SW 1271 (cell line): Measurements from ENCODE around the gene XIST.
A peak's percentile ranks its signal among the peaks of the same experiment; 100 is the strongest.
"Not testable (repeated sequence)": the region's sequence is repeated elsewhere in the genome, so short reads cannot be mapped to it uniquely, and the experiment has no call there.

Source experiments
- DNase-seq, 2 experiments: peaks; one replicate each; lab custom pipeline; 2025; lab: John Stamatoyannopoulos, UW

Gene XIST

DNA sequence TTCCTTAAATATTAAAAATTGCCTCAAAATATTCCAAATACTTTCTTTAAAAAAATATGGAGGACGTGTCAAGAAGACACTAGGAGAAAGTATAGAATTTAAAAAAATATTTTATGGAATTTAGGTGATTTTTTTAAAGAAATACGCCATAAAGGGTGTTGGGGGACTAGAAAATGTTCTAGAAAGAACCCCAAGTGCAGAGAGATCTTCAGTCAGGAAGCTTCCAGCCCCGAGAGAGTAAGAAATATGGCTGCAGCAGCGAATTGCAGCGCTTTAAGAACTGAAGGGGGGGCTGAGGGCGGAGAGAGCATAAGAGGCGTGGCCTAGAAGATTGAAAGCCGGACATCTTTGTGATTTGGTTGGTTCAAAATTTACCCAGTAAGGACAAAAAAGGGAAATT lies at the start of gene XIST:
TSS of gene XIST (minus strand) at position 248 of the 400 bp plus-strand sequence.
- no peak for DNase-seq

DNA sequence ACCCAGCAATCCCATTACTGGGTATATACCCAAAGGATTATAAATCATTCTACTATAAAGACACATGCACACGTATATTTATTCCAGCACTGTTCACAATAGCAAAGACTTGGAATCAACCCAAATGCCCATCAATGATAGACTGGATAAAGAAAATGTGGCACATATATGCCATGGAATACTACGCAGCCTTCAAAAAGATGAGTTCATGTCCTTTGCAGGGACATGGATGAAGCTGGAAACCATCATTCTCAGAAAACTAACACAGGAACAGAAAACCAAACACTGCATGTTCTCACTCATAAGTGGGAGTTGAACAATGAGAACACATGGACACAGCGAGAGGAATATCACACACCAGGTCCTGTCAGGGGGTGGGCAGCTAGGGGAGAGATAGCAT lies 45.8 kb upstream of the XIST start:
- not testable (repeated sequence) for DNase-seq

DNA sequence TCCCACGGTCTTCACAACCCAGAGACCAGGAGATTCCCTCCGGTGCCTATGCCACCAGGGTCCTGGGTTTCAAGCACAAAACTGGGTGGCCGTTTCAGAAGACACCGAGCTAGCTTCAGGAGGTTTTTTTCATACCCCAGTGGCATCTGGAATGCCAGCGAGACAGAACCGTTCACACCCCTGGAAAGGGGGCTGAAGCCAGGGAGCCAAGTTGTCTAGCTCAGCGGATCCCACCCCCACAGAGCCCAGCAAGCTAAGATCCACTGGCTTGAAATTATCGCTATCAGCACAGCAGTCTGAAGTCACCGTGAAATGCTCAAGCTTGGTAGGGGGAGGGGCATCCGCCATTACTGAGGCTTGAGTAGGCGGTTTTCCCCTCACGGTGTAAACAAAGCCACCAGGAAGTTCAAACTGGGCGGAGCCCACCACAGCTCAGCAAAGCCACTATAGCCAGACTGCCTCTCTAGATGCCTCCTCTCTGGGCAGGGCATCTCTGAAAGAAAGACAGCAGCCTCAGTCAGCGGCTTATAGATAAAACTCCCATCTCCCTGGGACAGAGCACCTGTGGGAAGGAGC lies 40.1 kb upstream of the XIST start:
- DNase-seq = not testable (repeated sequence)

DNA sequence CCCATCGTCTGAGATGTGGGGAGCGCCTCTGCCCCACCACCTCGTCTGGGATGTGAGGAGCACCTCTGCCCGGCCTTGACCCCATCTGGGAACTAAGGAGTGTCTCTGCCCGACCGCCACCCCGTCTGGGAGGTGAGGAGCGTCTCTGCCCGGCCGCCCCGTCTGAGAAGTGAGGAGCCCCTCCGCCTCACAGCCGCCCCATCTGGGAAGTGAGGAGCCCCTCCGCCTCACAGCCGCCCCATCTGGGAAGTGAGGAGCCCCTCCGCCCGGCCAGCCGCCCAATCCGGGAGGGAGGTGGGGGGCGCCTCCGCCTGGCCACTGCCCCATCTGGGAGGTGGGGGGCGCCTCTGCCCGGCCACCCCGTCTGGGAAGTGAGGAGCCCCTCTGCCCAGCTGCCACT lies 29.7 kb upstream of the XIST start:
- not testable (repeated sequence) for DNase-seq

DNA sequence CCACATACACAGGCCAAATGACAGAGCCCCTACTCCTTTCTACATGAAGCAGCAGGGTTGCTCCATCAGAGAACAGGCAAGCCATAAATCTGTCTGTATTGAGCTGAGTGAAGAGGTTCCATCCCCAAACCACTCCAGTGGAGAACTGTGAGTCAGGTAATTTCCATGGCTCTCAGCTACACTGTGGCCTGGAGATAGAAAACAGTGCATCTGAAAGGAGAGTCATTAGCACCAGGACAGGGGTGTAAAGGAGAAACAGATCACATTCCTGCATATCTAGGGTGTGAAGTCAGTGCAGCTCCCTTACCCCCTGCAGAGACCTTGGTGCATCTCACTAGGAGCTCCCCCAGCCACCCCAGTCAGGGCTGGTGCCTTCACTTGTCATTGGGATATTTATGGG lies 25.2 kb upstream of the XIST start:
- DNase-seq = no peak

DNA sequence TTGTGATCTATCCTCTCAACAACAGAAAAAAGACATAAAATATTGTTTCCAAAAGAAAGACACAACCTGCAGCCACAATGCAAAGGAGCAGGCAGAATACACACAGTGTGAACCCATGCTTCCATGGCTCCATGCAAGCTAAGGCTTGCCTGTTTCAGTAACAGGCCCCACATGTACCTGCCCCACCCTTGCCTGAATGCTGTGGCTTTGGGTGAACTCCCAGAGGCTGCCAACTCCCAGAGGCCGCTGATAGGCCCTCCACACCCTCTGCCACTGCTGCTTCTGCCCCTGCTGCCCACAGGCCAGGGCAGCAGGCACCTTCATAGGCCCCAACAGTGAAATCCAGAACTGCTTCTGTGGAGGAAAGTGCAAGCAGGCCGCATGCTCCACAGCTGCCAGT lies 24.4 kb upstream of the XIST start:
- DNase-seq = no peak

DNA sequence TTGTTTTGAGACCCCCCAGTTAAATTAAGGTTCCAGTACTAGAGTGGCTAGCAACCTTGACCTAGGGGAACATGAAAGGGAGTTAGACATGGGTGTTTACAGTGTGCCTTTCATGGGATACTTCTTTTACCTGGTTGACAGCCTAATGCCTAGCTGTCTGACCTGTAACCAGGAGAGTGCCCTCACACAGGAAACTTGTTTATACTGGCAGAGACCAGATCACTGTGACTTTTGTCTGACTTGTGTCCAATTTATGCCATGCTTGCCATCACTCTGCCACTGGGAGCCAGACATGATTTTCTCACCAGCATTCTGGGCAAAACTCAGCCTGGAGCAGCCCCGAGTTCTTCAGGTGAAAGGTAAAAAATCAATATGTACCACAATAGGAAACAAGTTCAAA lies 16.4 kb upstream of the XIST start:
- DNase-seq = no peak

DNA sequence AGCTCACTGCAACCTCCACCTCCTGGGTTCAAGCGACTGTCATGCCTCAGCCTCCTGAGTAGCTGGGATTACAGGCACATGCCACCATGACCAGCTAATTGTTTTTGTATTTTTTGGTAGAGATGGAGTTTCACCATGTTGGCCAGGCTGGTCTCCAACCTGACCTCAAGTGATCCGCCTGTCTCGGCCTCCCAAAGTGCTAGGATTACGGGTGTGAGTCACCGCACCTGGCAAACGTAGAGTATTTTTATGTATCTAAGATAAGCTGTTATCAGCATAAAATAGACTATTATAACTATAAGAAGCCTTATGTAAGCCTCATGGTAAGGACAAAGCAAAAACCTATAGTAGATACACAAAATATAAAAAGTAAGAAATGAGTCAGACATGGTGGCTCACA lies 14.6 kb upstream of the XIST start:
- DNase-seq = no peak

DNA sequence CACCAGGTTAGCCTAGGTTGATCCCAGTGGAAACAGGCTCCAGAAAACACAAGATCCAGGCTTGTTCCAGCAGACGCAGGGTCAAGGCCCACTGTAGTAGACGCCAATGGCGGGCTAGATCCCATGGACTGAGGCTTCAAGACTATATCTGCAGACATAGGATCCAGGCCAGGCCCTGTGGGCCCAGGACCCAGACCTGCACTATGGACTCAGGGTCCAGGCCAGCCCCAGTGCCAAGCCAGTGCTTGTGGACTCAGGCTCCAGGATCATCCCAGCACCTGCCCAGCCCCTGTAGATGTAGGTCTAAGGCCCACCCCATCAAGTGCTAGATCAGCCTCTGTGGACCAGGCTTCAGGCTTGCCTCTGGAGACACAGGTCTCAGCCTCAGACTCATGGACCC lies 11.3 kb upstream of the XIST start:
- no peak for DNase-seq

DNA sequence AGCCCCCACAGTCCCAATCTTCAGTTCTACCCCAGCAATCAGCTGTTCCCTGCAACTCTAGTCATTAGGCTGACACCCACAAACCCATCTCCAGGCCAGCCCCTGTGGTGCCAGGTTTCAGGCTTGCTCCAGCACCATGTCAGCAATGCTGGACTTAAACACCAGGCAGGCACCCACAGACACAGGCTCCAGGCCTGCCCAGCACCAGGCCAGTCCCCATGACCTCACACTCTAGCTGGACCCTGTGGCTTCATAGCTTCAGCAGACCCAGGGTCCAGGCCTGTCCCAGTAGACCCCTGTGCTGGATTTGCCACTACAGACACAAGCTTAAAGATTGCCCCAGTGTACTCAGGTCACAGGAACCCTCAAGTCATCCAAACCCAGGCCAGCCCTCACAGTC lies 10.8 kb upstream of the XIST start:
- DNase-seq = no peak

DNA sequence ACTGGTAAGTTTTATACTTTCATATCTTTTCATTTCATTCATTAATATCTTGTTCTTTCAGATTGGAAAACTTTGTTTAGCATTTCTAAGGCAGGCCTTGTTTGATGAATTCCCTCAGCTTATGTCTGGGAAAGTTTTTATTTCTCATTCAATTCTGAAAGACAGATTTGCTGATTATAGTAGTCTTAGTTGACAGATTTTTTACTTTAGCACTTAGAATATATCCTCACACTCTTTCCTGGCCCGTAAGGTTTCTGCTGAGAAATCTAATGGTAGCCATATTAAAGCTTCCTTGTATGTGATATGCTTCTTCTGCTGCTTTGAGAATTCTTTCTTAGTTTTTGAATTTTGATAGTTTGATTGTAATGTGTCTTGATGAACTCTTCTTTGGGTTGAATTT lies 7.1 kb upstream of the XIST start:
- DNase-seq = no peak

DNA sequence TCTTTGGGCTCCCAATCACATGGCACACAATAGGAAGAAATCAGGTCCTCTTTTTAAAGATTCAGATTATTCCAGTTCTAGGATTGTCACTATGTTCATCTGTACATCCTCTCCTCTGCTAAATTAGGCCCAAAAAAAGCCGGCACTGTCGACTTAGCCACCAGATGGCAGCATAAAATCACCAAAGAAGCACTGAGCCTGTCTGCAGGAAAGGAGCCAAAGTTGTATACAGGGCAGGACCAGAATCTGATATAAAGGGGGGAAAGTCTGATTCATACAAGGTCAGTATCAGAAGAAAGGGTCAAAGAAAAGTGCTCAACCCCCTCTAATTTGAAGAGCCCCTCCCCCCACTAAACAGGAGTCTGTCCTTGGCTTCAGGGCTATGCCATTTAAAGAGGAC lies 3.0 kb upstream of the XIST start:
- DNase-seq = peak in 1 of 2 experiments; percentile 22

DNA sequence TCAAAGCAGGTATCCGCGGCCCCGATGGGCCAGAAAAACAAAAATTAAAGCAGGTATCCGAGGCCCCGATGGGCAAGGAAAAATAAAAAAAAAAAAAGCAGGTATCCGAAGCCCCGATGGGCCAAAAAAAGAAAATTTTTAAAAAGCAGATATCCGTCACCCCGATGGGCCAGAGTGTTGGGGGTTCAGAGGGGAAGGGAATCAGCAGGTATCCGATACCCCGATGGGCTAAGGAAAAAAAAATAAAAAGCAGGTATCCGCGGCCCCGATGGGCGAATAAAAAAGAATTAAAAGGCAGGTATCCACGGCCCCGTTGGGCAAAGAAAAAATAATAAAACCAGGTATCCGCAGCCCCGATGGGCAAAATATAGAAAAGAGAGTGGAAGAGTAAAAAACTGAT lies 492 bp downstream of the XIST start:
- DNase-seq = no peak

DNA sequence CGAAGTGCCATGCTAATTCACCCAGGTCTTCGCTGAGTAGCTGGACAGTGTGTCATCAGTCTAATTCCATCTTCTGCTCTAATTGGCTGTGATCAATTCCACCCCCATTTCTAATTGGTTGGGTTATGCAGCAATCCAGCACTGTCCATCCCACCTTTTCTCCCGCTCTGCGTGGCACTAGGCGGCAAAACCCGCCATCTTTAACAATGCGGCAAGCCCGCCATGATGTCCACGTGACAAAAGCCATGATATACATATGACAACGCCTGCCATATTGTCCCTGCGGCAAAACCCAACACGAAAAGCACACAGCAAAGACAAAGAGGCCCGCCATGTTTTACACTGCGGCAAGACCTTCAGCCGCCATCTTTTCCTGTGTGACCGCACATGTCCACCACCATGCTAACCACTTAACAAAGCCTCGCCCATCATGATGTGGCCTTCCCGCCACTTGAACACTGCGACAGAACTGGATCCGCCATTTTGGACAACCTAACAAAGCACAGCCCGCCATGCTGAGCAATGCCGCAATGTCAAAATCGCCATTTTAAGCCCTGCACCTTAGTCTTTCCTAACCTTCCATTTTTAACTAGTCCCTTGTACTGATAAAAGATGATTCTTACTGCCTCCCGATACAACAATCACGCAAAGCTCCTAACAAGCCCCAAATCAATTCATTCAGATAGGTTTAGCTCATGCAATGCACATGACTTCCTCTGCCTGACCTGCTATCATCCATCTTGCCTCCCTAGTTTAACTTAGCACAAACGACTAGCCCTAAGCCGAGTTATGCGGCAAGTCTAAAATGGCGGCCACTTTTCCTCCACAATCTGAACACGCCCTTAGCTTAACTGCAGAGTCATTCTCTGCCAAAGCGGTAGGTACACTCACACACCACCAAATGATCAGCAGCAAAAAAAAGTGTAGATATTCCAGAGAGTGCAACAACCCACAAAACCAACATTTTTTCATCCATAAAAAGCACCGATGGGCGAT lies 1.2 kb downstream of the XIST start:
- no peak for DNase-seq

DNA sequence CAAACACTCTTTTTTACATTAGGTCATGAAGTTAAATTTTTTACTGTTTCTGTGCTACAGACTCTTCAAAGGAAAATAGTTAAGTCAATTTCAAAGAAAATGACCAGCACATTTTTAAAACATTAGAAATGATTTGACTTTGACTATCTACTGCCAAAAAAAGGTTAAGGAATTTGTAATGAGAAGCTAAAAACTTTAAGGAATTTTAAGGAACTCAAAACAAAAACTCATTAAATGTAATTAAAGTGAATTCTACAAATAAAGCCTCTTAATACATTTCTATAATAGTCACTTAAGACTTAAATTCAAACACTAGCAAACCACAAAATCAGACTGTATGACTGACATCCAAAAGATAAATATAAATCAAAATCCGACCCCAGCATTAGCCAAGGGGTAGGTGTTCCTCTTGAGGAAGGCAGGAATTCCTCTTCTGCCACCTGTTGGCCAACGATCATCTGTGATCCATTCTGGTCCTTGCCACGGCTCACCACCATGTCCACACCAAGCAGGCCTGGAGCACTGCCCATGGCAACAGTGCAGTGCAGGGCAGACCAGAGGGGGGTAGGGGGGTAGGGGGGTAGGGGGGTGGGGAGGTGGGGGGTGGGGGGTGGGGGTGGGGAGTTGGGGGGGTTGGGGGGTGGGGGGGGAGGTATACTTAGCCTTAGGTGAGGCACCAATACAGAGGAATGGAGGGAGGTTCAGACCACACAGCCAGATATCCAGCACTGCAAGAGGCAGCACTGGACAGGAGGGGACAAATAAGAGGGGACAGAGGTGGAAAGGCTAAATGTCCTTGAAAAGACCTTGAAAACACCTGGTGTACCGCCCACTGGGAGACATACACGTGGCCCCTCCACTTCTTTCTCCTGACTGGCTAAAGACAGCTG lies 2.1 kb downstream of the XIST start:
- no peak for DNase-seq

DNA sequence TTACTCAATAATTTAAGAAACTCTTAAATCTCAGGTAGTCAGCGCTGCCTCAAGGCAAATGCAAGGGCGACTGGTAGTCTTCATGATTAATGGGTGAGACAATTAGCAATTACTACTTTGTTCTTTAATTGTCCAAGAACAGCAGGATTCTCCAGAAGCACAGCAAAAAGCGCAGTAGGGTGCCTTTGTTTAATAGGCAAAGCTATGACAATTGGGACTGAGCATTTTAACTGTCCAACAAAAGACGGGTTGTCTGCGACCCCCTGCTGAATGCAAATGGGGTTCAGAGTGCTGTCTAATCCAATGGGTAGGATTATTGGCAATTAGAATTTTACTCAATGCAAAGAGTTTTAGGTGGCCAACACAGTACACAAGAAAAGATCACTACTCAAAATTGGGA lies 3.4 kb downstream of the XIST start:
- no peak for DNase-seq

DNA sequence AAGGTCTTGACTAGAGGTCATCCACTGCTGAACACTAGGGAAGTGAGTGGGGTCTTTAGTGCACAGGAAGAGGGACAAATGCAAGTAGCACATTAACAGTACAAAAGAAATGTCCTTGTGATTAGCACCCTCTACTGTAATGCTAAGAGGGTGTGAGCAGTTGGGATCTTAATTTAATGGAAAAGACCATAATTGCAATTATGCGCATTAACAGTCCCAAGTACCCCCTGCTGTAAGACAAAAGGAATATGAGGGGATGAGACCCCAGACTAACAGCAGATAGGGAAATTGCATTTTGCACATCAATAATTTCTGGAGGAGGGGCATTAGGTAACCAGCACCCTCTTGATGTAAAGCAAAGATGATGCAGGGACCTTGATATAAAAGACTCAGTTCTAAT lies 4.5 kb downstream of the XIST start:
- DNase-seq = no peak

DNA sequence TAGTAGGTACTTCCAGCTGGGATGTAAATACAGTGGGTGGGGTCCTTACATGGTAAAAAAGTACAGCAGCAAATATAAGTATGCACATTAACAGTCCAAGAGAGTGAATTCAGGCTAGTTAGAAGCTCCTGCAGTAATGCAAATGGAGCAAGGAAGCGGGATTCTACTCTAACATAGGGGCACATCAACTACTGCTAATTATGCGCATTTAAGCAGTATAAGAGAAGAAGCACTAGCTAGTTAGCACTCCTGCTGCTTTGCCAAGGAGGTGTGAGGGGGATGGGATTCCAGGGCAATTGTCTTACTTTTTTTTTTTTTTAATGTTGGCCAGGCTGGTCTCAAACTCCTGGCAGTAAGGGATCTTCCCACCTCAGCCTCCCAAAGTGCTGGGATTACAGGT lies 5.4 kb downstream of the XIST start:
- DNase-seq = no peak

DNA sequence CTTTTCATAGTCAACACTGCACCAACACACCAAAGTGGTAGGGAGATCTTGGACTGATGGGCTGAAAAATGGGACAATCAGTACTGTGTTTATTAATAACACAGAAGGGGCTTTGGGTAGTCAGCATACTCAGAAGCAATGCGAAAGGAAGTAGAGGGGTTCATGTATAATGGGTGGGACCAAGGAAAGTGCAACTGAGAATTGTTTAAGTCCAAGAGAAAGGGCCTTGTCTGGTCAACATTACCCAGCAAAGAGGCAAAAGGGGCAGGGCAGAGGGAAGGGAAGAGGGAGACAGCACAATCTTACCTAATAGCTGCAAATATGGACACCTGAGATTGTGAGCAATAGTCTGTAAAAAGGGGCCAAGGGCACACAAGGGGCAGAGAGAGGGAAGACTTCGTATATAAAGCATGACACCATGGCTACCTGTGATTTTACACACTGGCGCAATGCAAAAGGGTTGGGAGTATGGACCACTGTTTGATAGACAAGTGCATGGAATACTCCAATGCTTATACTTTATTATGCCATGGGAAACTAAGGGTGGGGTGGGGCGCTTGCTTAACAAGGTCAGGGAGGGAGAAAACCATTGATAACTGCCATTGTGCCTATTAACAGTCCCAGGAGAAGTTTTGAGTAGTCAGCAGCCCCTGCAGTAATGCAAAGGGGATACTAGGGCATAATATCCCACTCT lies 9.8 kb downstream of the XIST start:
- DNase-seq = no peak

DNA sequence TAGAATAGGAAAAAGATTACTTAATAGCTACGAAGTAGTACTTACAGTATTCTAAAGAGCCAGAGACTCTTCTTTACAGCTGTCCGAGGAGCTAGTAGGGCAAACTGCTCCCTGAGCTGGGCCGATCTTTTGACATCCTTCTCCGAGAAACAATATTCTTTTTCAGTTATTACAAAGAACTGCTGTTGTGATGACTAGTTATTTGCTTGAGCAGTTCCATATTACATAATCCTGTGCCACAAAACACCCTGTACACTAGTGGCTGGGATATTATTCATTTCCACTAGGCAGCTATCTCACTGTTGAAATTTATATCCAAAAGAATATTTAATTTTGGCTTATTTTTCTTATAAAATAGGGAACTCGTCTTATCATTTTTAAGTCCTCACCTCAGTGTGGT lies 11.2 kb downstream of the XIST start:
- no peak for DNase-seq

DNA sequence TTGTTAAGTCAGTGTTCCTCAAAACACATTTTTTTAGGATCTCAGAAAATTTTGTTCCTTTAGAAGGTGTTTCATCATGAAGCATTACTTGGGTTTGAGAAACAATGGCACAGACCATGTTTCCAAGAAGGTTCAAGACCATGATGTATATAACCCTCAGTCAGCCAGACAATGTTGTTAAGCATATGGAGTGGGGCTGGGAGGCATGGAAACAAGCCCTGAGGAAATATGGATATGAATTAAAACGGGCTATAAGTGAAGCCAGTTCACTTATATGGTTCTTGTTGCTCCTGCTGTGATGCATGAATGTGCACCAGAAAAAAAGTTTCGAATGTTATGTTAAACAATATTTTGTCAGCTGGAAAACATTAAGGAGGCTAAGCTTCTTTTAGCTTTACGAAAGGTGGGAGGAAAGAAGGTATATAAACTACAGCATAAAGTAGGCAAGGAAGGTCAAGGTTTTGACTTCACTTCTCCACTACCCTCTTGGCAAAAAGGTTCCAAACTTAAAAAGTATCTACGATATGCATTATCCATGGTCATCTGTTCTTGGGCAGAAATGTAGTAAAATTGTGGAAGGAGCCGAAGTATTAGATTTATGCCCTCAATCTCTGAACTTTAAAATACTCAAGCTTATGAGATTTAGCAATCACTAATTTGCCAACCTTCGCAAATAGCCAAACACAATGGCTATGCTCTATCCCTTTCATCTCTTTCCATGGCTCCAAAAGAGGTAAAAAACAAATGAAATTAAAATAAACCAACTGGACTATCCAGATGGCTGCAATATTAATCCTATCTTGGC lies 12.2 kb downstream of the XIST start:
- DNase-seq = no peak
